PFSK-1 (cell line): ENCODE results near the gene PFKFB2.

Source experiments
- FOXP2 ChIP-seq: optimal IDR thresholded peaks from 2 replicates; pipeline ENCODE3; 2011; ENCODE audit warnings: borderline replicate concordance, control low read depth, inconsistent platforms; ENCODE audit not compliant: insufficient read depth; ENCODE audit errors: extremely low read length, extremely low read depth
- POLR2AphosphoS5 ChIP-seq: IDR thresholded peaks from 2 replicates; pipeline ENCODE4 v1.6.1; 2012; ENCODE audit warnings: low read depth, mild to moderate bottlenecking, control low read depth, low read length, moderate library complexity
- SIN3A ChIP-seq: IDR thresholded peaks from 2 replicates; pipeline ENCODE4 v1.6.1; 2012; ENCODE audit warnings: mild to moderate bottlenecking, low read length, moderate library complexity, borderline replicate concordance; ENCODE audit not compliant: insufficient read depth
- TAF1 ChIP-seq: IDR thresholded peaks from 2 replicates; pipeline ENCODE4 v1.6.1; 2012; ENCODE audit warnings: low read length, control low read depth, borderline replicate concordance; ENCODE audit not compliant: insufficient read depth
- TF ChIP-seq, protein P1 (sequence below), 2 experiments: IDR thresholded peaks; 2 replicates each; pipeline versions ENCODE4 v1.6.1 to v1.8.0; 2011 to 2012; ENCODE audit warnings: low read depth in 2 of 2, low read length in 2 of 2, control low read depth in 1 of 2, inconsistent platforms in 1 of 2, mild to moderate bottlenecking in 1 of 2, moderate library complexity in 1 of 2; ENCODE audit not compliant: insufficient read depth in 1 of 2

The PFKFB2 gene

DNA sequence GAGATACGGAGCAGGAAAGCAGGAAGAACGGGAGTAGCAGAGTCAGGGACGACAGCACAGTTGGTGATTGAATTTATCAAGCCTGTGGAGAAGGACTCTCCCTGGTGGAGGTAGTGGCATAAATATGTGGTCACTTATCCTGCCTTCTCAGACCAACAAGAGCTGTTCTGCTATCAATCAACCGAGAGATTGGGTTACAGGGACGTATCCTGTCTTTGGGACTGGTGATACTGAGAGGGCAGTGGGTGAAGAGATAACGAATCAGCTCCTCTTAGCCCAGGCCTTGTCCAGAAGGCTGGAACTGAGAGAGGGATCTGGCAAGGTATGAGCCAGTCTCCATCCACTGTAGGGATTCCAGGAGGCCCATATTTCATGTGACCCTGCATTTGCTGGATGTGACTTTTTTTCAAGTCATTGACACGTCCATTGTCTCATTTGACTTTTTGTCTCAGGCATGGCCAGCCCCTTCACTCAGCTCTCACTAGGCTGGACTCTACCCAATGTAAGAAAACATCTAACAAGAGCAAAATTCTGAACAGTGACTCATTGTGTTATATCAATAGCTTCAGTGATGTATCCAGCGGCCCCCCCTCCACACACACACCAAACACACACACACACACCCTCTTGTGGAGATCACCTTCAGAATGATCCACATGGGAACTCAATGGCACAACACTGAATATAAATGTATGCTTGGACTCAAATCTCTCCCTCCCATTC, 31.8 kb upstream of the PFKFB2 start:
- TF ChIP-seq, protein P1, sequence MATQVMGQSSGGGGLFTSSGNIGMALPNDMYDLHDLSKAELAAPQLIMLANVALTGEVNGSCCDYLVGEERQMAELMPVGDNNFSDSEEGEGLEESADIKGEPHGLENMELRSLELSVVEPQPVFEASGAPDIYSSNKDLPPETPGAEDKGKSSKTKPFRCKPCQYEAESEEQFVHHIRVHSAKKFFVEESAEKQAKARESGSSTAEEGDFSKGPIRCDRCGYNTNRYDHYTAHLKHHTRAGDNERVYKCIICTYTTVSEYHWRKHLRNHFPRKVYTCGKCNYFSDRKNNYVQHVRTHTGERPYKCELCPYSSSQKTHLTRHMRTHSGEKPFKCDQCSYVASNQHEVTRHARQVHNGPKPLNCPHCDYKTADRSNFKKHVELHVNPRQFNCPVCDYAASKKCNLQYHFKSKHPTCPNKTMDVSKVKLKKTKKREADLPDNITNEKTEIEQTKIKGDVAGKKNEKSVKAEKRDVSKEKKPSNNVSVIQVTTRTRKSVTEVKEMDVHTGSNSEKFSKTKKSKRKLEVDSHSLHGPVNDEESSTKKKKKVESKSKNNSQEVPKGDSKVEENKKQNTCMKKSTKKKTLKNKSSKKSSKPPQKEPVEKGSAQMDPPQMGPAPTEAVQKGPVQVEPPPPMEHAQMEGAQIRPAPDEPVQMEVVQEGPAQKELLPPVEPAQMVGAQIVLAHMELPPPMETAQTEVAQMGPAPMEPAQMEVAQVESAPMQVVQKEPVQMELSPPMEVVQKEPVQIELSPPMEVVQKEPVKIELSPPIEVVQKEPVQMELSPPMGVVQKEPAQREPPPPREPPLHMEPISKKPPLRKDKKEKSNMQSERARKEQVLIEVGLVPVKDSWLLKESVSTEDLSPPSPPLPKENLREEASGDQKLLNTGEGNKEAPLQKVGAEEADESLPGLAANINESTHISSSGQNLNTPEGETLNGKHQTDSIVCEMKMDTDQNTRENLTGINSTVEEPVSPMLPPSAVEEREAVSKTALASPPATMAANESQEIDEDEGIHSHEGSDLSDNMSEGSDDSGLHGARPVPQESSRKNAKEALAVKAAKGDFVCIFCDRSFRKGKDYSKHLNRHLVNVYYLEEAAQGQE (IDR thresholded peaks at IDR 0.05; ENCODE audit: insufficient read depth in 1 of 2, low read depth in 2 of 2, low read length in 2 of 2) = no peak
- no peak for TF ChIP-seq FOXP2
- TF ChIP-seq POLR2AphosphoS5 = no peak
- TF ChIP-seq SIN3A = no peak
- no peak for TF ChIP-seq TAF1

DNA sequence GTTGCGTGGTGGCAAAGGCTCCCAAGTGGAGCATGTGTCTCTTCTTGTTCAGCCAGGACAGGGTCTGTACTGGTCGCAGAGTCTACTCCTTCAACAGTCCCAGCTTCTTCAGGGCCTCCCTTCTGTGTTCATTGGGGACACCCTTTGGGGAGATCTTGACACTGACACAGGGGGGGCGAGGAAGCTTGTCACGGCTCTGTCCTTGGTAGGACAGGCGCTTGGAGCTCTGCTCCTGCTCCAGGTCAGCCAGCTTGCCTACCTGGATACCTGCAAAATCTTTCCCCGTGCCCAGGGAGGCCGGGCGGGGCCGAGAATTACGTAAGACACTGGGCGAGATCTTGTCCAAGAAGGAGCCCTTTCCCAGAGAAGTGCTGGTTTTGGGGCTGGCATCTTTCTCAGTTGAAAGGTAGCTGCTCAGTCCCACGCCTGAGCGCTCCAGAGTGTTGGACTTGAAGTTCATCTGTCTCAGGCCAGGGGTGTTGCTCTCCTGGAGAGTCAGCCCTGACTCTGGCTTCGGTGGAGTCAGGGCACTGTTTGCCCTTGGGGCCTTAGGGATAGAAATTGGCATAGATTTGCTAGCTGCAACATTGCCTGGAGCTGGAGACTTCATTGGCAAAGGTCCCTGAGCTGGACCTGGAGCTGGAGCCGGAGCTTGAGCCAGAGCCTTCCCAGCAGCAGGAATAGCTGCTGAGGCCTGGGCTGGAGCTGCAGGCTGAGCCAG, 31.0 kb upstream of the PFKFB2 start:
- TF ChIP-seq, protein P1 (IDR thresholded peaks at IDR 0.05; ENCODE audit: insufficient read depth in 1 of 2, low read depth in 2 of 2, low read length in 2 of 2) = no peak
- TF ChIP-seq POLR2AphosphoS5 = no peak
- no peak for TF ChIP-seq TAF1
- TF ChIP-seq FOXP2 = no peak
- no peak for TF ChIP-seq SIN3A

DNA sequence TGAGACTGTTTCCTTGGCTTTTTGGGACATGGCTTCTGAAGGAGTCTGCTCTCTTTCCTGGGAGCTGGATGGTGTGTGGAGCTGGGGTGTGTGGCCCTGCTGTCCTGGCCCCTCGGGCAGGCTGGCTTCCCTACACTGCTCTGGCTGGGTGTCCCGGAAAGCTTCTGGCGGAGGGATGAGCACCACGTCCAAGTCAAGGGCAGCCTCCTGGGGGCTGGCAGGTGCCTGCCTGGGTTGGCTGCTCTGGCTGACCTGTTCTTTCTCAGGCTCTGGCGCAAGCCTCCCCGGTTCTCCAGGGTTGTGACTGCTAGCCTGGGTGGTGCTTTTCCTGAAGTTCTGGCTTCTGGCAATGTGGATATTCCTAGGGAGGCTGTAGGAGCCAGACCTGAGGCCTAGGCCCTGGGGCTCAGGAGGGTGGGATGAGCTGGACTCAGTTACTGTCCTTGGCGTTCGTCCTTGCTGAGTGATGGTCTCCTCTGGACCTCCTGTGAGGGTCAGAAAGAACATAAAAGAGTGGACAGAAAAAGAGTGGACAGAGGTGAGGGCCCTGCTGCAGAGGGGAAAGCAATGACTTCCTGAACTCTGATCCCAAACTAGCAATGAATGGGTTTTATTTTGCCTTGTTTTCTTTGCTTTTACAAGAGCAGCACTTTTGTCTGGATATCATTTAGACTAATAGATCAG, 29.9 kb upstream of the PFKFB2 start:
- no peak for TF ChIP-seq POLR2AphosphoS5

DNA sequence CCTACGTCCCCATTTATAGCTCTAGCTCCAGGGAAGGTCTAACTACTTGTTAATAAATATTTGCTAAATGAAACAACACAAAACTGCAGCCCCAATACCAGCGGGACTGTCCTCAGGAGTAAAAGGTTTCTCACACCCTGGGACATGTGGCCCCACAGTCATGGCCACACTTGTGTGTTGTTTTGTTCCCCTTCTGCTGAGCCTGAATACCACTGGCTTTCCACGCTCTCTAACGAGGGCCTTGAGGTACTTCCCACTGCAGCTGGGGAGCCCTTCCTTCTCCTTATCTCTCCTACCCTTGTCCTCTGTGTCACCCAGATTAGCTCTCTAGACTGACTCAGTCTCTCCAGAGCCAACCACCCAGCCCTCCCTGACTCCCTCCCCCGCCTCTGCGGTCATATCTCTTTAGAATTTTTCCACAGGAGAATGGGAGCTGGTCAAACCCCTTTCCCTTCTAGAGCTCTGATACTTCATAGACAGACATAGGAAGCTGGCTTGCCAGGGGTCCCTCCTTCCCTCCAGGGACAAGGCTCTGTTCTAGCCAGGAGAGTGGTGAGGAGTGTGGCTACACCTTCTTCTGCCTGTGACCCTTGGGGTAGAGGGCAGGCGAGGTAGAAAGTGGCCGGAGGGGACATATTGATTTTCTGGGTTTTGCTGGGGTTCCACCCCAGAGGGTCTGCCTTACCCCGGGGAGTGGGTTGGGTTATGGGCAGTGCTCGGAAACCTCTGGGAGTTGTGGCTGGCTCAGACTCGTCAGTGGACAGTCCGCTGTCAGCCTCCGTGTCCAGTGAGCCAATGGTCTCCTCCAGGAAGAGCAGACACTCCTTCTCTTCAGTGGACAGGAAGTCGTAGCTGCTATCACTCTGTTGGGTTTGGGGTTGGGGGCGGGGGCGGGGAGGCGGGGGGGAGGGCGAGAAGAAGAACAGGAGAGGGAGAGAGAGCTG, 28.6 kb upstream of the PFKFB2 start:
- TF ChIP-seq POLR2AphosphoS5 = no peak
- TF ChIP-seq FOXP2 = no peak
- no peak for TF ChIP-seq TAF1
- TF ChIP-seq SIN3A = no peak
- TF ChIP-seq, protein P1 (IDR thresholded peaks at IDR 0.05; ENCODE audit: insufficient read depth in 1 of 2, low read depth in 2 of 2, low read length in 2 of 2) = no peak
